H1 (cell line): ENCODE results near the gene RNF8. TPM values are rescaled to one million over a fixed set of nuclear protein-coding genes. Genes with fewer than 3 reads are reported as not detected.

ENCODE experiments used
- CTCF ChIA-PET: fragments of 300-600 bp; sonication (Branson Sonifier 250); formaldehyde crosslinking; loops from one replicate; lab custom pipeline; 2021; ENCODE audit not compliant: partially characterized antibody; lab: Charles Lee
- POLR2A ChIA-PET: fragments of 300-600 bp; sonication (Branson Sonifier 250); formaldehyde crosslinking; loops from one replicate; lab custom pipeline; 2021; ENCODE audit warnings: inconsistent platforms; ENCODE audit not compliant: partially characterized antibody; lab: Charles Lee
- DNase-seq, 2 experiments: peaks; one replicate each; pipeline versions ENCODE4 v3.0.0 to v3.0.0-alpha.2; 2010 to 2022; ENCODE audit warnings: low spot score in 2 of 2, low read depth in 1 of 2, mixed read lengths in 1 of 2
- FAIRE-seq: peaks from 2 replicates; lab custom pipeline; 2011; peaks lifted over from hg19 to GRCh38; lab: Jason Lieb, UNC
- H2AFZ ChIP-seq: 2 replicates; pipeline ENCODE4 v1.8.1; 2012; ENCODE audit warnings: low read length, inconsistent platforms
- H2AK5ac ChIP-seq: 2 replicates; pipeline ENCODE4 v1.6.1; 2013; ENCODE audit warnings: low read depth, low read length
- H2BK120ac ChIP-seq: replicated peaks from 2 replicates; pipeline ENCODE3; 2013; ENCODE audit warnings: low read depth, low read length, inconsistent platforms
- H2BK12ac ChIP-seq: 2 replicates; pipeline ENCODE4 v1.6.1; 2013; ENCODE audit warnings: low read depth, low read length
- H2BK15ac ChIP-seq: 2 replicates; pipeline ENCODE4 v1.6.1; 2013; ENCODE audit warnings: low read length
- H2BK20ac ChIP-seq: 2 replicates; pipeline ENCODE4 v1.6.1; 2013; ENCODE audit warnings: low read length
- H2BK5ac ChIP-seq: 2 replicates; pipeline ENCODE4 v1.6.1; 2013; ENCODE audit warnings: low read depth, low read length
- H3K14ac ChIP-seq: 2 replicates; pipeline ENCODE4 v1.6.1; 2013; ENCODE audit warnings: inconsistent platforms; ENCODE audit not compliant: insufficient read length
- H3K18ac ChIP-seq: 2 replicates; pipeline ENCODE4 v1.6.1; 2013; ENCODE audit warnings: low read length; ENCODE audit errors: extremely low read depth
- H3K23ac ChIP-seq: 2 replicates; pipeline ENCODE4 v1.6.1; 2013; ENCODE audit warnings: inconsistent platforms; ENCODE audit not compliant: insufficient read length
- H3K23me2 ChIP-seq: 2 replicates; pipeline ENCODE4 v1.6.1; 2013; ENCODE audit warnings: low read depth, low read length
- H3K27ac ChIP-seq: 2 replicates; pipeline ENCODE4 v1.6.1; 2011; ENCODE audit warnings: low read depth, low read length, inconsistent platforms
- H3K27me3 ChIP-seq, 4 experiments: replicated peaks in 1 of 4; 1 replicate in 1 of 4; 2 replicates in 3 of 4; pipeline versions ENCODE4 v1.6.1 to v1.8.1; 2011 to 2013; ENCODE audit warnings: low read length in 3 of 4, mild to moderate bottlenecking in 3 of 4, inconsistent platforms in 2 of 4, mixed read lengths in 2 of 4, moderate library complexity in 1 of 4; ENCODE audit not compliant: control insufficient read depth in 3 of 4, insufficient read depth in 3 of 4; ENCODE audit errors: extremely low read depth in 1 of 4
- H3K36me3 ChIP-seq, 4 experiments: 2 replicates each; pipeline versions ENCODE4 v1.6.1 to v1.8.1; 2011 to 2013; ENCODE audit warnings: mild to moderate bottlenecking in 4 of 4, low read length in 3 of 4, moderate library complexity in 2 of 4, control low read depth in 1 of 4, inconsistent platforms in 1 of 4; ENCODE audit not compliant: insufficient read depth in 4 of 4, control insufficient read depth in 2 of 4
- H3K4ac ChIP-seq: replicated peaks from 2 replicates; pipeline ENCODE3; 2013; ENCODE audit warnings: low read length, low read depth, mixed read lengths, inconsistent platforms; ENCODE audit not compliant: insufficient read length
- H3K4me1 ChIP-seq, 4 experiments: replicated peaks in 1 of 4; 1 replicate in 1 of 4; 2 replicates in 3 of 4; pipeline versions ENCODE4 v1.6.1 to v1.8.1; 2011 to 2013; ENCODE audit warnings: low read length in 3 of 4, inconsistent platforms in 2 of 4, mixed read lengths in 1 of 4; ENCODE audit not compliant: insufficient read depth in 4 of 4, control insufficient read depth in 3 of 4
- H3K4me2 ChIP-seq, 2 experiments: 2 replicates each; pipeline versions ENCODE4 v1.6.1 to v1.8.1; 2011 to 2013; ENCODE audit warnings: low read depth in 2 of 2, low read length in 2 of 2, control low read depth in 1 of 2, inconsistent platforms in 1 of 2, mild to moderate bottlenecking in 1 of 2; ENCODE audit not compliant: insufficient read depth in 1 of 2
- H3K4me3 ChIP-seq, 4 experiments: fragments of 200-600, 300-600 bp in 1 of 4; sonication (generic), shearing (Covaris generic), sonication (Bioruptor Twin) in 1 of 4; 2 replicates each; pipeline versions ENCODE4 v1.5.1 to v1.8.1; 2011 to 2016; ENCODE audit warnings: low read length in 4 of 4, low read depth in 3 of 4, control low read depth in 2 of 4, inconsistent platforms in 2 of 4, mild to moderate bottlenecking in 2 of 4, mixed read lengths in 1 of 4, moderate library complexity in 1 of 4; ENCODE audit not compliant: insufficient read depth in 2 of 4; ENCODE audit errors: extremely low read depth in 1 of 4
- H3K56ac ChIP-seq: replicated peaks from 2 replicates; pipeline ENCODE3; 2013; ENCODE audit warnings: low read depth, mild to moderate bottlenecking, mixed read lengths, low read length, inconsistent platforms; ENCODE audit not compliant: insufficient read length
- H3K79me1 ChIP-seq: 2 replicates; pipeline ENCODE4 v1.6.1; 2013; ENCODE audit warnings: low read depth, low read length, control low read depth
- H3K79me2 ChIP-seq, 2 experiments: 2 replicates each; pipeline versions ENCODE4 v1.6.1 to v1.8.1; 2012 to 2013; ENCODE audit warnings: low read length in 2 of 2, mild to moderate bottlenecking in 2 of 2, inconsistent platforms in 1 of 2; ENCODE audit not compliant: insufficient read depth in 2 of 2, control insufficient read depth in 1 of 2
- H3K9ac ChIP-seq, 4 experiments: replicated peaks in 1 of 4; 1 replicate in 1 of 4; 2 replicates in 3 of 4; pipeline versions ENCODE4 v1.6.1 to v1.8.1; 2011 to 2013; ENCODE audit warnings: low read depth in 3 of 4, low read length in 3 of 4, control low read depth in 2 of 4, mild to moderate bottlenecking in 2 of 4, moderate library complexity in 2 of 4, inconsistent platforms in 1 of 4; ENCODE audit errors: extremely low read depth in 1 of 4
- H3K9me3 ChIP-seq, 2 experiments: 2 replicates each; pipeline versions ENCODE4 v1.6.1 to v1.8.1; 2012 to 2013; ENCODE audit warnings: mild to moderate bottlenecking in 2 of 2, moderate library complexity in 2 of 2, control low read depth in 1 of 2, inconsistent platforms in 1 of 2, low read depth in 1 of 2, low read length in 1 of 2, mixed read lengths in 1 of 2; ENCODE audit not compliant: insufficient read depth in 2 of 2
- H4K20me1 ChIP-seq, 2 experiments: replicated peaks in 1 of 2; 2 replicates each; pipeline versions ENCODE3 to v1.8.1; 2011 to 2013; ENCODE audit warnings: inconsistent platforms in 2 of 2, low read length in 2 of 2, mild to moderate bottlenecking in 1 of 2; ENCODE audit not compliant: insufficient read depth in 2 of 2, control insufficient read depth in 1 of 2
- H4K5ac ChIP-seq: 2 replicates; pipeline ENCODE4 v1.6.1; 2013; ENCODE audit warnings: low read length, low read depth, mixed read lengths, inconsistent platforms; ENCODE audit not compliant: insufficient read length
- H4K8ac ChIP-seq: 2 replicates; pipeline ENCODE4 v1.8.0; 2013; ENCODE audit warnings: mild to moderate bottlenecking, moderate library complexity, low read length, inconsistent platforms; ENCODE audit not compliant: insufficient read depth; ENCODE audit errors: extremely low read depth
- H4K91ac ChIP-seq: replicated peaks from 2 replicates; pipeline ENCODE3; 2013; ENCODE audit warnings: low read length, mixed read lengths, inconsistent platforms; ENCODE audit not compliant: insufficient read length
- BACH1 ChIP-seq: IDR thresholded peaks from 2 replicates; pipeline ENCODE4 v1.6.1; 2012; ENCODE audit warnings: low read length, improper control_type of control experiment
- MAFK ChIP-seq: IDR thresholded peaks from 2 replicates; pipeline ENCODE4 v1.6.1; 2012; ENCODE audit warnings: low read depth, mild to moderate bottlenecking, improper control_type of control experiment, low read length
- NANOG ChIP-seq: IDR thresholded peaks from 2 replicates; pipeline ENCODE4 v1.6.1; 2011; ENCODE audit warnings: low read length, low read depth, mild to moderate bottlenecking, inconsistent platforms; ENCODE audit not compliant: insufficient read depth, poor library complexity, severe bottlenecking
- NRF1 ChIP-seq: IDR thresholded peaks from 2 replicates; pipeline ENCODE4 v1.6.1; 2011; ENCODE audit warnings: mild to moderate bottlenecking, low read depth, low read length, improper control_type of control experiment
- POU5F1 ChIP-seq: IDR thresholded peaks from 2 replicates; pipeline ENCODE4 v1.6.1; 2011; ENCODE audit warnings: low read depth, mild to moderate bottlenecking, low read length, moderate library complexity
- RAD21 ChIP-seq, 2 experiments: IDR thresholded peaks in 1 of 2; conservative IDR thresholded peaks in 1 of 2; 2 replicates each; pipeline ENCODE4 v1.6.1; 2011; ENCODE audit warnings: low read depth in 2 of 2, low read length in 2 of 2, improper control_type of control experiment in 1 of 2, inconsistent platforms in 1 of 2, mild to moderate bottlenecking in 1 of 2, moderate library complexity in 1 of 2
- RBBP5 ChIP-seq: IDR thresholded peaks from 2 replicates; pipeline ENCODE4 v1.7.1; 2012; ENCODE audit warnings: low read depth, mild to moderate bottlenecking, inconsistent platforms, low read length, moderate library complexity, borderline replicate concordance
- SAP30 ChIP-seq: fragments of 300-600 bp; sonication (generic); IDR thresholded peaks from 2 replicates; pipeline ENCODE4 v1.7.1; 2012; ENCODE audit warnings: low read length, moderate library complexity, mild to moderate bottlenecking, inconsistent platforms; ENCODE audit not compliant: insufficient read depth, insufficient replicate concordance
- SIX5 ChIP-seq: IDR thresholded peaks from 2 replicates; pipeline ENCODE4 v1.6.1; 2011; ENCODE audit warnings: mild to moderate bottlenecking, low read depth, low read length
- SP4 ChIP-seq: IDR thresholded peaks from 2 replicates; pipeline ENCODE4 v1.6.1; 2012; ENCODE audit warnings: low read length, inconsistent platforms
- WGBS, 2 experiments: shearing (Covaris generic) in 1 of 2; methylation state at CpG; one replicate each; pipeline versions ENCODE4 v1.1.6 to v1.1.7; 2013 to 2015; ENCODE audit warnings: low lambda C conversion rate in 2 of 2, mixed read lengths in 2 of 2, inconsistent platforms in 1 of 2, low coverage in 1 of 2, missing lambda C conversion rate in 1 of 2; ENCODE audit not compliant: insufficient replicate concordance in 2 of 2, insufficient coverage in 1 of 2, insufficient read length in 1 of 2; ENCODE audit errors: extremely low coverage in 1 of 2, missing lambda C conversion rate in 1 of 2; 5-methylcytosine and 5-hydroxymethylcytosine counted together
- polyA plus RNA-seq, 7 experiments: library from polyadenylated mRNA; depleted of rRNA in 3 of 7; stranded (reverse) in 5 of 7; unstranded in 2 of 7; fragments of >200 nt in 5 of 7; fragments of 200-250 nt in 2 of 7; gene quantifications; 1 replicate in 5 of 7; 2 replicates in 1 of 7; 4 replicates in 1 of 7; pipeline versions ENCODE4 v1.2.1 to v1.2.3, GENCODE V29; 2011 to 2013; ENCODE audit warnings: missing spikeins in 2 of 7, mixed read lengths in 2 of 7
- total RNA-seq: library from RNA; stranded (reverse); fragmentation: NEBNext Ultra II Directional; extraction: Animal tissue kit (Norgen Biotek cat#: 25700); gene quantifications from 2 replicates; pipeline ENCODE4 v1.2.1, GENCODE V29; 2021
- TF ChIP-seq, protein P1 (sequence below): IDR thresholded peaks from 2 replicates; pipeline ENCODE4 v1.6.1; 2012; ENCODE audit warnings: inconsistent platforms

Gene RNF8
- total and polyA plus RNA-seq, 2 of the 8 experiments (the other 6 are each of a cell fraction or from before 2014, with no cell fraction given) = 20.3 to 44.7 TPM

DNA sequence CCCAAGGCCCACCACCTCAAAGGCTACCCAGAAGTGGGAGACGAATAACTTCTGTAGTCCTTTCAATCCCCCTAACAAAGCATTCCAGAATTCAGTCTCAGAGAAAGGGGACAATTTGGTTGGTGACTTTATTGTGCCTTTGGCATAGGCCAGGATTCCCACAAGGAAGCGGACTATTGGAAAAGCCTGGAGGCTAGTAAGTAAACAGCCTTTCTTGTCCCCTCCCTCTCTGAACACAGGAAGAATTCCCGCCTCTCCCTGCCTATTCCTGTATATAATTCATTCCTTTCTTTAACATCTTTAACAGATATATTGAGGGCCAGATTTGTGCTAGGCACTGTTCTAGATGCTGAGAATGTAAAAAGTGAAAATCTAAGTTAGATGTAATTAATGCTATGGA, 36.1 kb downstream of the RNF8 start:
- Histone ChIP-seq H4K5ac (no peak overlapping the region), H2BK5ac (no peak overlapping the region), H3K27ac (no peak overlapping the region), H3K4ac (no peak overlapping the region), H2BK15ac (no peak overlapping the region), H3K18ac (no peak overlapping the region), H2AFZ (no peak overlapping the region), H2BK20ac (no peak overlapping the region), H2AK5ac (no peak overlapping the region), H3K14ac (no peak overlapping the region), H3K4me3 (no peak overlapping the region), H3K36me3 (peaks cover 6 to 40% (median 31%) of the 10 kb centered on the region in 4 experiments; a peak in 7 of 8 replicates), H4K20me1 (peaks cover 0 to 2% of the 10 kb centered on the region in 2 experiments), H3K79me2 (no peaks in the 10 kb centered on the region), H3K9ac (no peak overlapping the region), H3K9me3 (no peaks in the 10 kb centered on the region), H3K79me1 (no peaks in the 10 kb centered on the region), H3K4me2 (no peak overlapping the region), H3K56ac (no peak overlapping the region), H3K23me2 (no peaks in the 10 kb centered on the region; the same call in 1 of the 2 replicates), H3K23ac (no peak overlapping the region), H3K27me3 (no peaks in the 10 kb centered on the region), H4K91ac (no peak overlapping the region), H4K8ac (no peak overlapping the region), H2BK12ac (no peak overlapping the region), H2BK120ac (no peak overlapping the region), H3K4me1 (no peaks in the 10 kb centered on the region)
- ChIA-PET CTCF (no interaction called here), POLR2A (no interaction called here)
- WGBS, 2 experiments = 79% methylated on average over 3 of the region's 3 CpGs; no CpG with 5 or more reads in 1 of the 2 experiments
- DNase-seq = no peak
- FAIRE-seq = no peak
- TF ChIP-seq NRF1 (no peak), SP4 (no peak), RAD21 (IDR thresholded peaks at IDR 0.05 in 1 of 2, conservative IDR thresholded peaks at IDR 0.05 in 1 of 2; ENCODE audit: low read depth in 2 of 2, low read length in 2 of 2) (no peak), SAP30 (no peak), RBBP5 (no peak), POU5F1 (no peak), MAFK (no peak), NANOG (no peak), BACH1 (no peak), SIX5 (no peak)
- TF ChIP-seq, protein P1, sequence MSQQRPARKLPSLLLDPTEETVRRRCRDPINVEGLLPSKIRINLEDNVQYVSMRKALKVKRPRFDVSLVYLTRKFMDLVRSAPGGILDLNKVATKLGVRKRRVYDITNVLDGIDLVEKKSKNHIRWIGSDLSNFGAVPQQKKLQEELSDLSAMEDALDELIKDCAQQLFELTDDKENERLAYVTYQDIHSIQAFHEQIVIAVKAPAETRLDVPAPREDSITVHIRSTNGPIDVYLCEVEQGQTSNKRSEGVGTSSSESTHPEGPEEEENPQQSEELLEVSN = no peak
